ENCODE measurements around the gene TRPV4. TPM values are rescaled to one million over a fixed set of nuclear protein-coding genes. Genes with fewer than 3 reads are reported as not detected.

Gene TRPV4
- polyA plus RNA-seq, 1 of the 3 experiments (the other 2 are of a cell fraction) = 5.2 TPM

DNA sequence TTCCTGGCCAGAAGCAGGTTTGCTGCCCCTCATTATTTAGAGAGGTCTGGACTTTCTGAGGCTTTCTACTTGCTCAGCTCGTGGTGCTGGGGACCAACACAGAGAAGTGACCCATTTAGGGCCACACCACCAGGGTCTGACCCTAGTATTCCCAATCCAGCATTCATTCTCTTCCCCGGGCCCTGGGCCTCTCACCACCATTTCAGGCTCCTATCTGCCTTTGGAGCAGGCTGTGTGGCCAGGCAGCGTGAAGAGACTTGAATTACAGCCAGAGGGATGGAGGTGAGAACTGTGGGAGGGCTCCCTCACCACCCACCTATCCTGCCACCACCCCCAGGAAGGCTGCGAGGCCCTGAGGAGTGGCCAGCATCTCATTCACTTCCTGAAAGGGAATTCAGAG, 95.0 kb downstream of the TRPV4 start:
- TF ChIP-seq JUND (IDR thresholded peaks at IDR 0.05) (no peak), EP300 (IDR thresholded peaks at IDR 0.05; ENCODE audit: borderline replicate concordance in 1 of 2, low read depth in 1 of 2, low read length in 1 of 2) (no peak), RCOR1 (IDR thresholded peaks at IDR 0.05; ENCODE audit: low read length) (no peak), YY1 (IDR thresholded peaks at IDR 0.05; ENCODE audit: low read depth) (no peak), TAF1 (IDR thresholded peaks at IDR 0.05; ENCODE audit: borderline replicate concordance, low read depth, low read length) (no peak), GATA2 (CRISPR knock-in tag; IDR thresholded peaks at IDR 0.05) (no peak), SIN3A (IDR thresholded peaks at IDR 0.05; ENCODE audit: borderline replicate concordance, low read depth, low read length) (no peak), TEAD4 (IDR thresholded peaks at IDR 0.05; ENCODE audit: borderline replicate concordance, insufficient read depth) (no peak), FOXJ3 (CRISPR knock-in tag; IDR thresholded peaks at IDR 0.05) (no peak), ELF1 (IDR thresholded peaks at IDR 0.05) (no peak), GABPA (IDR thresholded peaks at IDR 0.05; ENCODE audit: low read depth) (no peak), TCF12 (IDR thresholded peaks at IDR 0.05) (no peak), RXRA (IDR thresholded peaks at IDR 0.05; ENCODE audit: borderline replicate concordance, low read depth) (no peak), NRF1 (IDR thresholded peaks at IDR 0.05; ENCODE audit: low read depth, low read length) (no peak)
- TF ChIP-seq, protein P1, sequence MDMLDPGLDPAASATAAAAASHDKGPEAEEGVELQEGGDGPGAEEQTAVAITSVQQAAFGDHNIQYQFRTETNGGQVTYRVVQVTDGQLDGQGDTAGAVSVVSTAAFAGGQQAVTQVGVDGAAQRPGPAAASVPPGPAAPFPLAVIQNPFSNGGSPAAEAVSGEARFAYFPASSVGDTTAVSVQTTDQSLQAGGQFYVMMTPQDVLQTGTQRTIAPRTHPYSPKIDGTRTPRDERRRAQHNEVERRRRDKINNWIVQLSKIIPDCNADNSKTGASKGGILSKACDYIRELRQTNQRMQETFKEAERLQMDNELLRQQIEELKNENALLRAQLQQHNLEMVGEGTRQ (IDR thresholded peaks at IDR 0.05; ENCODE audit: borderline replicate concordance, low read depth, low read length) = no peak
- TF ChIP-seq, protein P2, sequence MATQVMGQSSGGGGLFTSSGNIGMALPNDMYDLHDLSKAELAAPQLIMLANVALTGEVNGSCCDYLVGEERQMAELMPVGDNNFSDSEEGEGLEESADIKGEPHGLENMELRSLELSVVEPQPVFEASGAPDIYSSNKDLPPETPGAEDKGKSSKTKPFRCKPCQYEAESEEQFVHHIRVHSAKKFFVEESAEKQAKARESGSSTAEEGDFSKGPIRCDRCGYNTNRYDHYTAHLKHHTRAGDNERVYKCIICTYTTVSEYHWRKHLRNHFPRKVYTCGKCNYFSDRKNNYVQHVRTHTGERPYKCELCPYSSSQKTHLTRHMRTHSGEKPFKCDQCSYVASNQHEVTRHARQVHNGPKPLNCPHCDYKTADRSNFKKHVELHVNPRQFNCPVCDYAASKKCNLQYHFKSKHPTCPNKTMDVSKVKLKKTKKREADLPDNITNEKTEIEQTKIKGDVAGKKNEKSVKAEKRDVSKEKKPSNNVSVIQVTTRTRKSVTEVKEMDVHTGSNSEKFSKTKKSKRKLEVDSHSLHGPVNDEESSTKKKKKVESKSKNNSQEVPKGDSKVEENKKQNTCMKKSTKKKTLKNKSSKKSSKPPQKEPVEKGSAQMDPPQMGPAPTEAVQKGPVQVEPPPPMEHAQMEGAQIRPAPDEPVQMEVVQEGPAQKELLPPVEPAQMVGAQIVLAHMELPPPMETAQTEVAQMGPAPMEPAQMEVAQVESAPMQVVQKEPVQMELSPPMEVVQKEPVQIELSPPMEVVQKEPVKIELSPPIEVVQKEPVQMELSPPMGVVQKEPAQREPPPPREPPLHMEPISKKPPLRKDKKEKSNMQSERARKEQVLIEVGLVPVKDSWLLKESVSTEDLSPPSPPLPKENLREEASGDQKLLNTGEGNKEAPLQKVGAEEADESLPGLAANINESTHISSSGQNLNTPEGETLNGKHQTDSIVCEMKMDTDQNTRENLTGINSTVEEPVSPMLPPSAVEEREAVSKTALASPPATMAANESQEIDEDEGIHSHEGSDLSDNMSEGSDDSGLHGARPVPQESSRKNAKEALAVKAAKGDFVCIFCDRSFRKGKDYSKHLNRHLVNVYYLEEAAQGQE (IDR thresholded peaks at IDR 0.05; ENCODE audit: low read depth, low read length) = no peak
- TF ChIP-seq, protein P3, sequence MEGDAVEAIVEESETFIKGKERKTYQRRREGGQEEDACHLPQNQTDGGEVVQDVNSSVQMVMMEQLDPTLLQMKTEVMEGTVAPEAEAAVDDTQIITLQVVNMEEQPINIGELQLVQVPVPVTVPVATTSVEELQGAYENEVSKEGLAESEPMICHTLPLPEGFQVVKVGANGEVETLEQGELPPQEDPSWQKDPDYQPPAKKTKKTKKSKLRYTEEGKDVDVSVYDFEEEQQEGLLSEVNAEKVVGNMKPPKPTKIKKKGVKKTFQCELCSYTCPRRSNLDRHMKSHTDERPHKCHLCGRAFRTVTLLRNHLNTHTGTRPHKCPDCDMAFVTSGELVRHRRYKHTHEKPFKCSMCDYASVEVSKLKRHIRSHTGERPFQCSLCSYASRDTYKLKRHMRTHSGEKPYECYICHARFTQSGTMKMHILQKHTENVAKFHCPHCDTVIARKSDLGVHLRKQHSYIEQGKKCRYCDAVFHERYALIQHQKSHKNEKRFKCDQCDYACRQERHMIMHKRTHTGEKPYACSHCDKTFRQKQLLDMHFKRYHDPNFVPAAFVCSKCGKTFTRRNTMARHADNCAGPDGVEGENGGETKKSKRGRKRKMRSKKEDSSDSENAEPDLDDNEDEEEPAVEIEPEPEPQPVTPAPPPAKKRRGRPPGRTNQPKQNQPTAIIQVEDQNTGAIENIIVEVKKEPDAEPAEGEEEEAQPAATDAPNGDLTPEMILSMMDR (IDR thresholded peaks at IDR 0.05) = no peak
- TF ChIP-seq, protein P4, sequence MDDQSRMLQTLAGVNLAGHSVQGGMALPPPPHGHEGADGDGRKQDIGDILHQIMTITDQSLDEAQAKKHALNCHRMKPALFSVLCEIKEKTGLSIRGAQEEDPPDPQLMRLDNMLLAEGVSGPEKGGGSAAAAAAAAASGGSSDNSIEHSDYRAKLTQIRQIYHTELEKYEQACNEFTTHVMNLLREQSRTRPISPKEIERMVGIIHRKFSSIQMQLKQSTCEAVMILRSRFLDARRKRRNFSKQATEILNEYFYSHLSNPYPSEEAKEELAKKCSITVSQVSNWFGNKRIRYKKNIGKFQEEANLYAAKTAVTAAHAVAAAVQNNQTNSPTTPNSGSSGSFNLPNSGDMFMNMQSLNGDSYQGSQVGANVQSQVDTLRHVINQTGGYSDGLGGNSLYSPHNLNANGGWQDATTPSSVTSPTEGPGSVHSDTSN (IDR thresholded peaks at IDR 0.05) = no peak
- TF ChIP-seq, protein P5, sequence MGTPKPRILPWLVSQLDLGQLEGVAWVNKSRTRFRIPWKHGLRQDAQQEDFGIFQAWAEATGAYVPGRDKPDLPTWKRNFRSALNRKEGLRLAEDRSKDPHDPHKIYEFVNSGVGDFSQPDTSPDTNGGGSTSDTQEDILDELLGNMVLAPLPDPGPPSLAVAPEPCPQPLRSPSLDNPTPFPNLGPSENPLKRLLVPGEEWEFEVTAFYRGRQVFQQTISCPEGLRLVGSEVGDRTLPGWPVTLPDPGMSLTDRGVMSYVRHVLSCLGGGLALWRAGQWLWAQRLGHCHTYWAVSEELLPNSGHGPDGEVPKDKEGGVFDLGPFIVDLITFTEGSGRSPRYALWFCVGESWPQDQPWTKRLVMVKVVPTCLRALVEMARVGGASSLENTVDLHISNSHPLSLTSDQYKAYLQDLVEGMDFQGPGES (IDR thresholded peaks at IDR 0.05; ENCODE audit: low read depth, low read length) = no peak
- ChIA-PET CTCF (interaction anchor here (1.1 to 3.3 kb wide), 6 partner anchors 14 to 141 kb away, joined by 4 to 16 read pairs (median 10); partner anchors contain the start of gene FAM222A), POLR2A (interaction anchor here (0.7 to 1.5 kb wide), 4 partner anchors 13 to 84 kb away, joined by 3 to 4 read pairs (median 4); no protein-coding TSS in a partner anchor)
- peak; percentile 11 for DNase-seq
- Histone ChIP-seq H3F3A (replicated peaks; ENCODE audit: insufficient read depth) (no peaks in the 10 kb centered on the region), H3K27me3 (ENCODE audit: insufficient read depth) (no peaks in the 10 kb centered on the region), H3K79me2 (ENCODE audit: insufficient read depth) (no peaks in the 10 kb centered on the region), H3K4me2 (no peak overlapping the region), H3K27ac (ENCODE audit: low read depth in 2 of 2, low read length in 1 of 2) (peak overlapping the region in 1 of 2 experiments; percentile 66; a peak in 2 of 4 replicates), H3K4me3 (ENCODE audit: low read depth in 2 of 2, low read length in 1 of 2) (no peak overlapping the region), H3K9me2 (no peaks in the 10 kb centered on the region), H3K36me3 (replicated peaks in 1 of 2; ENCODE audit: control insufficient read depth in 1 of 2, insufficient read depth in 2 of 2, low read length in 1 of 2) (no peaks in the 10 kb centered on the region), H4K20me1 (ENCODE audit: insufficient read depth) (0 out of 2 replicates have a peak, but pooled peaks cover 5% of the 10 kb centered on the region), H2AFZ (ENCODE audit: low read depth) (no peak overlapping the region), H3K9me3 (no peaks in the 10 kb centered on the region), H3K4me1 (ENCODE audit: control insufficient read depth in 1 of 2, insufficient read depth in 2 of 2, low read depth in 1 of 2, low read length in 1 of 2) (peaks cover 0 to 86% of the 10 kb centered on the region in 2 experiments; a peak in 1 of 4 replicates), H3K9ac (no peak overlapping the region)
- WGBS (ENCODE audit: low lambda C conversion rate) = 31% methylated on average over 4 of the region's 4 CpGs
